ENCODE results near the gene IL13. TPM values are rescaled to one million over a fixed set of nuclear protein-coding genes. Genes with fewer than 3 reads are reported as not detected.

Gene IL13
- total RNA-seq, 1 experiment from 2014 or later, result not detected

DNA sequence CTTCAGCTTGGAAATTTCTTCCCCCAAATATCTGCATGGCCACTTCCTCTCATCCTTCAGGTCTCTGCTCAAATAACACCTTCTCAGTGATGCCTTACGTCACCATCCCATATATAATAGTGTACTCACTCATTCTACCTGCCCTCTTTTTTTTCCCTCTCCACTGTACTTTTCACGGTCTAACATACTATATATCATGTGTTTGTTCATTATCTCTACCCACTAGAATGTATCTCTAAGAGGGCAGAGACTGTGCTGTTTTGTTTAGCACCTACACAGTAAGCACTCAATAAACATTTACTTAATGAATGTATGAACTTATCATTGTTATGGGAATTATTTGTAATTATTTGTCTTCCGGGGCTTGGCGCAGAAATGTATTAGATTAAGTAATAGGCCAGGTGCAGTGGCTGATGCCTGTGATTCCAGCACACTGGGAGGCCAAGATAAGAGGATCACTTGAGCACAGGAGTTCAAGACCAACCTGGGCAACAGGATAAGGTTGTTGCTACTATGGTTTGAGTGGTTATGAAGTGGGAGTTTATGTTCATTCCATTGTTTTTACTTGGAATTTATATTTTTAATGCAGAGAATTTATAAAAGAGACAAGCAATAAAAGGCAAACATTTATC, 6.0 kb upstream of the IL13 start:
- CTCF ChIA-PET, result no interaction called here
- no TSS peak for BruUV-seq (replicated peaks)

DNA sequence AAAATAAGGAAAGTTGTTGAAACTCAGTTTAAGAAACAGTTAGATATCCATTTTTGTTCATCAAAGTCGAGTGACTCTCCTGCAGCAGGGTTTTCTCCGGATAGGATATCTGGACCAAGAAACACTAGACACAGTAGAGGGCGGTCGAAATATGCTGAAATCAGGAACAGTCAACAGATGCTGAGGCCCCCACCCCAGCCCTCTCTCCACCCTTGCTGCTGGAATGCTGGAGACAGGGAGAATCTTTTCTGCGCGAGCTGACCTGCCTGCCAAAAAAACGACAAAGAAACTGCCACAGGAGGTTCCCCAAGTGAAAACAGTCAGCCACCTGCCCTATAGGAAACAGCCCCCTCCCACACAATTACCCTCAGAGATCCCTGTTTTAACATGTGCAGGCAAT, 4.3 kb upstream of the IL13 start:
- TF ChIP-seq, protein P1, sequence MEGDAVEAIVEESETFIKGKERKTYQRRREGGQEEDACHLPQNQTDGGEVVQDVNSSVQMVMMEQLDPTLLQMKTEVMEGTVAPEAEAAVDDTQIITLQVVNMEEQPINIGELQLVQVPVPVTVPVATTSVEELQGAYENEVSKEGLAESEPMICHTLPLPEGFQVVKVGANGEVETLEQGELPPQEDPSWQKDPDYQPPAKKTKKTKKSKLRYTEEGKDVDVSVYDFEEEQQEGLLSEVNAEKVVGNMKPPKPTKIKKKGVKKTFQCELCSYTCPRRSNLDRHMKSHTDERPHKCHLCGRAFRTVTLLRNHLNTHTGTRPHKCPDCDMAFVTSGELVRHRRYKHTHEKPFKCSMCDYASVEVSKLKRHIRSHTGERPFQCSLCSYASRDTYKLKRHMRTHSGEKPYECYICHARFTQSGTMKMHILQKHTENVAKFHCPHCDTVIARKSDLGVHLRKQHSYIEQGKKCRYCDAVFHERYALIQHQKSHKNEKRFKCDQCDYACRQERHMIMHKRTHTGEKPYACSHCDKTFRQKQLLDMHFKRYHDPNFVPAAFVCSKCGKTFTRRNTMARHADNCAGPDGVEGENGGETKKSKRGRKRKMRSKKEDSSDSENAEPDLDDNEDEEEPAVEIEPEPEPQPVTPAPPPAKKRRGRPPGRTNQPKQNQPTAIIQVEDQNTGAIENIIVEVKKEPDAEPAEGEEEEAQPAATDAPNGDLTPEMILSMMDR (conservative IDR thresholded peaks at IDR 0.05; ENCODE audit: low read depth, low read length), result no peak
- no peak for TF ChIP-seq EZH2 (IDR thresholded peaks at IDR 0.05; ENCODE audit: borderline replicate concordance, low read depth, low read length, poor library complexity, severe bottlenecking)
- Histone ChIP-seq H3K36me3 (ENCODE audit: insufficient read depth, low read length, poor library complexity, severe bottlenecking) (no peaks in the 10 kb centered on the region), H3K27me3 (replicated peaks; ENCODE audit: insufficient read depth, low read depth, low read length, poor library complexity) (no peaks in the 10 kb centered on the region), H3K4me3 (ENCODE audit: low read depth, low read length, poor library complexity, severe bottlenecking) (no peak overlapping the region), H3K27ac (ENCODE audit: low read depth, low read length, poor library complexity, severe bottlenecking) (no peak overlapping the region), H3K9me3 (ENCODE audit: low read depth, low read length, poor library complexity, severe bottlenecking) (no peaks in the 10 kb centered on the region), H3K4me1 (ENCODE audit: insufficient read depth, low read length, poor library complexity, severe bottlenecking) (peaks cover 4% of the 10 kb centered on the region)
- POLR2A ChIA-PET (ENCODE audit: low non-redundant PET), result no interaction called here
- DNase-seq (ENCODE audit: low spot score), result no peak
- BruUV-seq (replicated peaks), result no TSS peak
- intact Hi-C loops (cut with micrococcal nuclease; ENCODE audit: unreplicated experiment), result no loop called here
- CTCF ChIA-PET, result no interaction called here

More for the DNA sequence above, 6.0 kb upstream of the IL13 start:
- no peaks in the 10 kb centered on the region for H3K27me3 ChIP-seq (replicated peaks; ENCODE audit: insufficient read depth, low read depth, low read length, poor library complexity)
- DNase-seq (ENCODE audit: low spot score), result no peak
- intact Hi-C loops (cut with micrococcal nuclease; ENCODE audit: unreplicated experiment), result no loop called here
- no peaks in the 10 kb centered on the region for H3K36me3 ChIP-seq (ENCODE audit: insufficient read depth, low read length, poor library complexity, severe bottlenecking)
- TF ChIP-seq EZH2 (IDR thresholded peaks at IDR 0.05; ENCODE audit: borderline replicate concordance, low read depth, low read length, poor library complexity, severe bottlenecking), result no peak
- TF ChIP-seq, protein P1 (conservative IDR thresholded peaks at IDR 0.05; ENCODE audit: low read depth, low read length), result no peak
- no peak overlapping the region for H3K27ac ChIP-seq (ENCODE audit: low read depth, low read length, poor library complexity, severe bottlenecking)
- no peak overlapping the region for H3K4me3 ChIP-seq (ENCODE audit: low read depth, low read length, poor library complexity, severe bottlenecking)
- H3K4me1 ChIP-seq (ENCODE audit: insufficient read depth, low read length, poor library complexity, severe bottlenecking), result peaks cover 4% of the 10 kb centered on the region
- no peaks in the 10 kb centered on the region for H3K9me3 ChIP-seq (ENCODE audit: low read depth, low read length, poor library complexity, severe bottlenecking)
- POLR2A ChIA-PET (ENCODE audit: low non-redundant PET), result no interaction called here

DNA sequence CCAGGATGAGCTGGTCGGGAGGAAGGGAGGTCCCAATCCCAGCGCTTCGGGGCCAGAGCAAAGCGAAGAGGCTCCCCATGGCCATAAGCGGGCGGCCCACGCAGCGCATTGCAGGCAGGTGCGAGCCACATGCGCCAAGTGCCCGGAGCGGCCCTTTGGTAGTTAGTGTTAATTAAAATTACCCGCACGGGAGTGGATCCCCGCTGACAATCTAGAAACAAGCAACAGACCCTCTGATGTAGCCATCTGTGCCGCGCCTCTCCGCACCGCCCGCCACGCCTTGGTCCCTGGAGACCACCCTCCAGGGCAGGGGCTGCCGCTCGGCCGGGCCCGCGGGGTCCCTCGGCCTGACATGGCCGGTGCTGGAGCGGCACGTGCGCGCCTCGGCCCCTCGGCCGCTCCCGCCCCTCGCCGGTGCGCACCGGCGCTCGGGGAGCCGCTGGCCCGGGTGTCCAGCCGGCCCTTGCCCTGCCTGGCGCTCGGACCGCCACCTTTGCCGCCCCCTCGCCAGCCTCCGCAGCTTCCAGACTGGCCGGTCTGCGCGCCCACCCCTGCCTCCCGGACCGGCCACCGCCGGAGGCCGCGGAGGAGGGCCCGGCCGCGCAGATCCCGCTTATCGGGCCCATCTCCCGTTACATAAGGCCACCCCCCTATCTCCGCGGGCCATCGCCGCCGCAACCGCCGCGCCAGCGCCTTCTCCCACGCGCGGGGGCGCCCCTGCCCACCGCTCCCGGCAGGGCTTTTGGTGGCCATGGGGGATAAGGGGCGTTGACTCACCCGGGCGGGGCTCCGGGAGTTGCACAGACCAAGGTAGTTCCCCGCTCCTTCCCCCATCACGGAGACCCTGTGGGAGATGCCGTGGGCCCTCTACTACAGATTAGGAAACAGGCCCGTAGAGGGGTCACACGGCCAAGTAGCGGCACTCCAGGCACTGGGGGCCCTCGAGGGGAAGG, 1.9 kb upstream of the IL13 start:
- POLR2A ChIA-PET (ENCODE audit: low non-redundant PET), result no interaction called here
- Histone ChIP-seq H3K4me1 (ENCODE audit: insufficient read depth, low read length, poor library complexity, severe bottlenecking) (peaks cover 4% of the 10 kb centered on the region), H3K27me3 (replicated peaks; ENCODE audit: insufficient read depth, low read depth, low read length, poor library complexity) (no peaks in the 10 kb centered on the region), H3K36me3 (ENCODE audit: insufficient read depth, low read length, poor library complexity, severe bottlenecking) (no peaks in the 10 kb centered on the region), H3K4me3 (ENCODE audit: low read depth, low read length, poor library complexity, severe bottlenecking) (peak overlapping the region; percentile 40), H3K27ac (ENCODE audit: low read depth, low read length, poor library complexity, severe bottlenecking) (no peak overlapping the region), H3K9me3 (ENCODE audit: low read depth, low read length, poor library complexity, severe bottlenecking) (no peaks in the 10 kb centered on the region)
- CTCF ChIA-PET, result no interaction called here
- BruUV-seq (replicated peaks), result no TSS peak
- DNase-seq (ENCODE audit: low spot score), result peak; percentile 32
- no peak for TF ChIP-seq EZH2 (IDR thresholded peaks at IDR 0.05; ENCODE audit: borderline replicate concordance, low read depth, low read length, poor library complexity, severe bottlenecking)
- TF ChIP-seq, protein P1 (conservative IDR thresholded peaks at IDR 0.05; ENCODE audit: low read depth, low read length), result peak; percentile 37; the same call in 1 of the 2 replicates
- intact Hi-C loops (cut with micrococcal nuclease; ENCODE audit: unreplicated experiment), result no loop called here
